HG03045 (cell line): ENCODE data around the gene VSTM2A.

Experiments
- ATAC-seq: cut with Tn5 transposase; IDR thresholded peaks from one replicate; pipeline ENCODE4 v1.9.1; 2021; ENCODE audit warnings: mild to moderate bottlenecking, moderate library complexity; ENCODE audit not compliant: unreplicated experiment

Gene VSTM2A

GRCh38 chr7:54615537-54615936, 73.4 kb downstream of the VSTM2A start:
- no peak for ATAC-seq
